HG02642 (cell line): ENCODE data around the gene LIG1.
"Not testable (repeated sequence)": the region's sequence is repeated elsewhere in the genome, so short reads cannot be mapped to it uniquely, and the experiment has no call there.

Experiments
- ATAC-seq: cut with Tn5 transposase; IDR thresholded peaks from one replicate; pipeline ENCODE4 v1.9.1; 2021; ENCODE audit warnings: mild to moderate bottlenecking; ENCODE audit not compliant: unreplicated experiment, poor library complexity

The LIG1 gene

GRCh38 chr19:48088991-48089390 lies 81.2 kb downstream of the LIG1 start:
- not testable (repeated sequence) for ATAC-seq

GRCh38 chr19:48085904-48086864 lies 84.0 kb downstream of the LIG1 start:
- no peak for ATAC-seq

- no peak for ATAC-seq
Observed at GRCh38 chr19:48085076-48085475, 85.1 kb downstream of the LIG1 start.

DNA sequence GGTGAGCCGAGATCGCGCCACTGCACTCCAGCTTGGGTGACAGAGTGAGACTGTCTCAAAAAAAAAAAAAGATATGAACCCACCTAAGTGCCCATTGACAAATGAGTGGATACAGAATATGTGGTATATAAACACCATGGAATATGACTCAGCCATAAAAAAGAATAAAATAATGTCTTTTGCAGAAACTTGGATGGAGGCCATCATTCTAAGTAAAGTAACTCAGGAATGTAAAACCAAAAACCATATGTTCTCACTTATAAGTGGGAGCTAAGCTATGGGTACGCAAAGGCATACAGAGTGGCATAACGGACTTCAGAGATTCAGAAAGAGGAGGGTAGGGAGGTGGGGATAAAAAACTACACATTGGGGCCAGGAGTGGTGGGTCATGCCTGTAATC lies 89.0 kb downstream of the LIG1 start:
- no peak for ATAC-seq

- ATAC-seq: not testable (repeated sequence)
Observed at GRCh38 chr19:48070177-48070769, 99.9 kb downstream of the LIG1 start.

GRCh38 chr19:48069435-48069834 lies 100.7 kb downstream of the LIG1 start:
- ATAC-seq: no peak
